ENCODE measurements around the gene RAB1A. TPM values are rescaled to one million over a fixed set of nuclear protein-coding genes. Genes with fewer than 3 reads are reported as not detected.

The RAB1A gene
- total and polyA plus RNA-seq, 9 of the 15 experiments (the other 6 are each of a cell fraction or from before 2014, with no cell fraction given) = 43.8 to 163 (median 67.7) TPM

- no peak for TF ChIP-seq PBX2 (CRISPR knock-in tag; IDR thresholded peaks at IDR 0.05; ENCODE audit: low read depth)
- peak; percentile 49; the same call in 1 of the 2 replicates for TF ChIP-seq PBX2 (tag; conservative IDR thresholded peaks at IDR 0.05; ENCODE audit: low read depth)
- no peak for TF ChIP-seq CTBP1 (IDR thresholded peaks at IDR 0.05; ENCODE audit: borderline replicate concordance)
- no peak for TF ChIP-seq ZSCAN32 (CRISPR knock-in tag; IDR thresholded peaks at IDR 0.05)
- no peak for TF ChIP-seq CBFA2T3 (IDR thresholded peaks at IDR 0.05)
- no peak for TF ChIP-seq ZNF780A (CRISPR knock-in tag; IDR thresholded peaks at IDR 0.05)
- TF ChIP-seq ZNF431 (CRISPR knock-in tag; IDR thresholded peaks at IDR 0.05) = 0 out of 2 replicates have a peak, but pooled peaks have one; percentile 41
- no peak for TF ChIP-seq NEUROD1 (IDR thresholded peaks at IDR 0.05; ENCODE audit: borderline replicate concordance, low read depth, low read length, partially characterized antibody)
- TF ChIP-seq ZBTB9 (CRISPR knock-in tag; IDR thresholded peaks at IDR 0.05) = no peak
- TF ChIP-seq CHCHD3 (CRISPR knock-in tag; IDR thresholded peaks at IDR 0.05) = no peak
- TF ChIP-seq RBM14 (IDR thresholded peaks at IDR 0.05; ENCODE audit: borderline replicate concordance, insufficient read depth, low read depth, low read length) = no peak
- no peak for TF ChIP-seq HOMEZ (CRISPR knock-in tag; IDR thresholded peaks at IDR 0.05)
- TF ChIP-seq ESRRB (CRISPR knock-in tag; IDR thresholded peaks at IDR 0.05; ENCODE audit: borderline replicate concordance) = no peak
- TF ChIP-seq MYBL2 (IDR thresholded peaks at IDR 0.05; ENCODE audit: low read depth) = no peak
- TF ChIP-seq MYBL2 (CRISPR knock-in tag; IDR thresholded peaks at IDR 0.05; ENCODE audit: borderline replicate concordance) = no peak
- TF ChIP-seq CBFA2T2 (conservative IDR thresholded peaks at IDR 0.05) = no peak
- no peak for TF ChIP-seq ZNF740 (CRISPR knock-in tag; IDR thresholded peaks at IDR 0.05)
- no peak for TF ChIP-seq ZNF740 (tag; IDR thresholded peaks at IDR 0.05)
- no peak; the same call in 1 of the 2 replicates for TF ChIP-seq TOE1 (IDR thresholded peaks at IDR 0.05; ENCODE audit: borderline replicate concordance)
- TF ChIP-seq TOE1 (CRISPR knock-in tag; IDR thresholded peaks at IDR 0.05; ENCODE audit: borderline replicate concordance, low read depth) = 0 out of 2 replicates have a peak, but pooled peaks have one; percentile 18
- no peak for TF ChIP-seq RNF2 (IDR thresholded peaks at IDR 0.05)
- TF ChIP-seq HMGN3 (IDR thresholded peaks at IDR 0.05; ENCODE audit: borderline replicate concordance, extremely low read depth, insufficient read length, low read depth, low read length) = no peak
Measured at GRCh38 chr2:65064728-65065552, 65.0 kb downstream of the RAB1A start (continued).

Data from K562 (cell line).